Lower leg skin (tissue), 3 donors: ENCODE results near the gene NOL4L.

Source experiments
- POLR2A ChIP-seq, 2 donors: fragments of 450-650 bp; IDR thresholded peaks; one replicate each; pipeline ENCODE4 v1.6.1; 2016 to 2017; ENCODE audit warnings: antibody characterized with exemption in 2 of 2, mild to moderate bottlenecking in 1 of 2, moderate library complexity in 1 of 2
- TF ChIP-seq, protein P1 (sequence below), 3 donors: fragments of 450-650 bp; IDR thresholded peaks; one replicate each; pipeline ENCODE4 v1.5.1; 2016; ENCODE audit warnings: antibody characterized with exemption in 3 of 3, mild to moderate bottlenecking in 3 of 3, moderate library complexity in 2 of 3

DNA sequence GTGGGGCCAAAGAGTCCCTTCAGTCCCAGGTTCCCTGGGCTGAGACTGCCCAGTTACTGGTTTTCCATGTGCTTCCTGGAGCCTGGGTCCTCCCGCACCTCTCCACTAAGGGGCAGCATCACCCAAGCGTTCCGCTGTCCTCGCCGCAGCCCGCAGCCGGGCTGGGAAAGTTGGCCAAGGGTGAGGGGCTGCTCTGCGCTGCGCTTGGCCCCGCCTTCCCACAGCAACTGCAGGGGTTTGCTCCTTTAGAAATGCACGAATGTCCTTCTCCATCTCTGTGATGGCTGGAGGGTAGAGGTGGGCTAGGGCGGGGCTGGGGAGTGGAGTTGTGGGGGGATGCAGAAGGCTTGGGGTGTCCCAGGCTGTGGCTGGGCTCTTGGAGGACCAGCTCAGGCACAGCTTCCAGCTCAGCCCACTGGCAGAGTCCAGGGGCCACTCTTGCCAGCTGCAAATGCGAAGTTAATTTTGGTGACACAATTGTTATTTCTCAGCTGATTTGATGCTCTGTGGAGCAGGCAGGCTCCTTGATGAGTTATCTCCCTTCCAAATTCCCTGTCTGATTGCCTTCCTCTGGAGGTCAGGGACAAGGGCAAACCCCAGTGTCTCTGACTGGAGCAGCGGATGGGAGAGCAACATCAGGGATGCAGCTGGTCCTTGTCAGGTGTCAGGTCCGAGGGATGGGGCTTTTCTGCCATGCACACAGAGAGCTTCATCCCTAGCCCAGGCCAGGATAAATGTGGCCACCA, 63.2 kb downstream of the NOL4L start:
- TF ChIP-seq POLR2A (IDR thresholded peaks at IDR 0.05) = no peak
- TF ChIP-seq, protein P1, sequence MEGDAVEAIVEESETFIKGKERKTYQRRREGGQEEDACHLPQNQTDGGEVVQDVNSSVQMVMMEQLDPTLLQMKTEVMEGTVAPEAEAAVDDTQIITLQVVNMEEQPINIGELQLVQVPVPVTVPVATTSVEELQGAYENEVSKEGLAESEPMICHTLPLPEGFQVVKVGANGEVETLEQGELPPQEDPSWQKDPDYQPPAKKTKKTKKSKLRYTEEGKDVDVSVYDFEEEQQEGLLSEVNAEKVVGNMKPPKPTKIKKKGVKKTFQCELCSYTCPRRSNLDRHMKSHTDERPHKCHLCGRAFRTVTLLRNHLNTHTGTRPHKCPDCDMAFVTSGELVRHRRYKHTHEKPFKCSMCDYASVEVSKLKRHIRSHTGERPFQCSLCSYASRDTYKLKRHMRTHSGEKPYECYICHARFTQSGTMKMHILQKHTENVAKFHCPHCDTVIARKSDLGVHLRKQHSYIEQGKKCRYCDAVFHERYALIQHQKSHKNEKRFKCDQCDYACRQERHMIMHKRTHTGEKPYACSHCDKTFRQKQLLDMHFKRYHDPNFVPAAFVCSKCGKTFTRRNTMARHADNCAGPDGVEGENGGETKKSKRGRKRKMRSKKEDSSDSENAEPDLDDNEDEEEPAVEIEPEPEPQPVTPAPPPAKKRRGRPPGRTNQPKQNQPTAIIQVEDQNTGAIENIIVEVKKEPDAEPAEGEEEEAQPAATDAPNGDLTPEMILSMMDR (IDR thresholded peaks at IDR 0.05) = no peak
